Measurements from ENCODE around the gene HERC3.

Gene HERC3

DNA sequence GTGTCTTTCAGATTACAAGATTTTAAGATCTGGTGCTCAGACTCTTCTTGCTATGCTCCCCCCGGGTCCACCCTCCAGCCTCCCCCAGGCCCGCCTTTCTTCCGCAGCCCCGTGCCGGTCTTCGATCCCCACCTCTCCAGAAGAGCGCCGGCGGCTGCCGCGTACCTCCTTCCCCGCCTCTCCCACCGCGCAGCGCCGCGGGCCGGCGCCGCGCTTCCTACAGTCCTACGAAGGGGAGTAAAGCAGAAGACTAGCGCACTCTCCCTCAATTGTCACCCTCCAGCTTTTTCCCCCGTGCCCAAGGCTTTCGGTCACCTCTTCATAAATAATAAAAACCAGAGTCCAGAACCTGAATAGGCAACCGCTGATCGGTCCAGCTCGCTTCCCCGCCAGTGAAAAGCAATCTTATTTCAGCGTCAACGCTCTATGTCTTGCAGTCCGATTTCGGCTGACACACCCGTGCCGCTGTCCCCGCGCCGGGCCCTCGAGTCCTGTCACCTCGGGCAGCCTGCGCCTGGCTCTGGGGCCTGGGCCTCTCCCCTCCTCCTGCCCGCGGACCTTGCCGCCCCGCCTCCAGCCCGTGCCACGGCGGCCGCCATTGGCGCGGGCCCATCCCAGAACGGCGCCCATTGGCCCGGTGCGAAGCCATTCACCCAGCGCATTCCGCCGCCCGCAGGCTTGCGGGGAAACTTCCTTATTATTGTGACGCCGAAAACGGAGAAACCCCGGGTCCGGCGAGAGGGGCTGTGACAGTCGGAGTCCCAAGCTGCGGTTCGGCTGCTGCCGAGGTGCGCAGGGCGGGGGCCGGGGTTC, at the start of gene HERC3:
Gene HERC3 (plus strand): TSS at position 694 of the 813 bp plus-strand sequence. CDS start 13,344 bp downstream, outside the sequence.
- DNase-seq (ENCODE audit: low read depth), result peak; percentile 49

DNA sequence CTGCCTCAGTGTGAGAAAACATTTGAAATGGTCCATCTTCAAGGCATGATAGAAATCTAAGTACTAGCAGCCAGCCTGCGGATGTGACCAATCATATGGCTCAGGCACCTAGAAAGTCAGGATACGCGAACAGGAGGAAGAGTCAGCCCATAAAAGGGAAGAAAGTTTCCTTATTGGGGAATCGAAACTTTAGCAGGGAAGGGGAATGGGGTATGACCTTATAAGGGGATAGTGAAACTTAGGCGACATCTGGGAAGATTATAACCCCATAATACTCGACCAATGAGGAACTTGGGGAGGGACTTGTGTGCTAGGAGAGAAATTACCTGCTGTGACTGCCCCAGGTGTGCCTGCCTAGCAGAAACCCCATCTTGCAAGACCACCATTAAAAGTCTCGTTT, 42.5 kb upstream of the HERC3 start:
- no peak for DNase-seq (ENCODE audit: low read depth)

DNA sequence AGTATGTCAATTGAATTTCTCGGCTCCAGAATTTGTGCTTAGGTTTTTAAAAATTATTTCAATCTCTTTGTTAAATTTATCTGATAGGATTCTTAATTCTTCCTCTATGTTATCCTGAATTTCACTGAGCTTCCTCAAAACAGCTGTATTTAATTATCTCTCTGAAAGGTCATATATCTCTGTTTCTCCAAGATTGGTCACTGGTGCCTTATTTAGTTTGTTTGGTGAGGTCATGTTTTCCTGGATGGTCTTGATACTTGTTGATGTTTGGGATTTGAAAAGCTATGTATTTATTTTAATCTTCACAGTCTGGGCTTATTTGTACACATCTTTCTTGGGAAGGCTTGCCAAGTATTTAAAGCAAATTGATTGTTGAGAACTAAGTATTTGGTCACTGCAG, 24.7 kb upstream of the HERC3 start:
- DNase-seq (ENCODE audit: low read depth), result no peak

DNA sequence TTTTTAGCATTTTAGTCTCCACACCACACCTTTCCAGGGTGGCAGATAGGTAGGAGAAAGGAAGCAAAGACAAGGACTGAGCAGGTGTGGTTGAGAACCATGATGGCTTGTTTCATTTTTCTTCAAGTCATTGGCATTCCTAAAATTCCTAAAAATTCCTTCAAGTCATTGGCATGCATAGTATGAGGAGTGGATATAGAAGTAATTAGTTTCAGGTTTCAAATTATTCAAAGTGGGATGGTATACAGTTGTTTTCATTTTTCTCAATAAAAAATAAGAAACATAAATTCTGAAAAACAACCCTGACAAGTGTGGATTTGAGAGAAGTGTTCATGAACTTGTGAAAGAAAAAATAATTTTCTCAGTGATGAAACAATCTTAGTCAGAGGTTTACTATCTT, 22.3 kb upstream of the HERC3 start:
- no peak for DNase-seq (ENCODE audit: low read depth)

DNA sequence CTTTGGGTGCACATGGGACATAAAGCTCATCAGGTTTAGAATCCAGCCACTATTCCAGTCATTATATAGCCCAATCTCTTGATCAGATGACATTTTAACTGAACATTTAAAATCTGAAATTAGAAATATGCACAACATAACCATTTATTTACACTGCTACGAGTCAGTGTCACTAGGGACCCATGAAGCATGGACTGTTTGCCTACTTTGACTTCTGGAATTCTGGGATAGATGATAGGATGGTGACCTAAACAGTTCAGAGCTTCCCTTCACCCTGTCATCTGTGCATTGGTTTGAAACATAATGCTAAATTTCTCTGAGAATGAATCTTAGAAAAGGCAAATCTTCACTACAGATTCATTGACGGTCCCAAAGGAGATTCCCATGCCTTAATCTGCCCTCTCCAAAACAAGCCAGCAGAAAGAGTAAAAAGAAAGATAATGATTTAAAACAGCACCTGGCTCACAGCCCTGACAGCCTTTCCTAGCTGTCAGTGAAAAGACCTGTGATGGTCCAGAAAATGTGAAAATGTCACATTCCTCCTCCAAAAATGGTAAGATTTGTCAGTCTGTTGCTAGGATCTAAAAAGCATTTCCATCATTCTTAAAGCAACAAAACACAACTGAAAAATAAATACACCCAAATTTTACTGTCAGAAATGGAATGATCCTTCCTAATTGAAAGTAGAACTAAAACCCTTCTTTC, 18.9 kb upstream of the HERC3 start:
- DNase-seq (ENCODE audit: low read depth), result no peak

DNA sequence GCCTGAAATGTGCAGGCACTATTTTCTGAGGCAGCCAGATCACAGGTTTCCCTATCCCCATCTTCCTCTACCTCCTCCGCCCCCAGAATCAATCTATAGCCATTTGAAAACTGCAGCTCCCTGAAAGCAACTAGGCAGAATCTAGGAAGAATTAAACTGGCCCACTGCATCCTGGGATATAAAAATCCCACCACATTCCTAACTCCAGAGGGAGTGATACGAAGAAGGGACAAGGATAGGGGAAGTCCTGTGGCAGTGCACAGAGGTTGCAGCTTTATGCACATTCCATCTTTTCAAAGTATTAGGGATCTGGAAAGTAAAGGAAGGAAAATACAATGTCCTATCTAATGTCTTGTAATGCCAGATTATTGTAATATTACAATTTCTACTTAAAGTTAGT, 18.3 kb upstream of the HERC3 start:
- no peak for DNase-seq (ENCODE audit: low read depth)

DNA sequence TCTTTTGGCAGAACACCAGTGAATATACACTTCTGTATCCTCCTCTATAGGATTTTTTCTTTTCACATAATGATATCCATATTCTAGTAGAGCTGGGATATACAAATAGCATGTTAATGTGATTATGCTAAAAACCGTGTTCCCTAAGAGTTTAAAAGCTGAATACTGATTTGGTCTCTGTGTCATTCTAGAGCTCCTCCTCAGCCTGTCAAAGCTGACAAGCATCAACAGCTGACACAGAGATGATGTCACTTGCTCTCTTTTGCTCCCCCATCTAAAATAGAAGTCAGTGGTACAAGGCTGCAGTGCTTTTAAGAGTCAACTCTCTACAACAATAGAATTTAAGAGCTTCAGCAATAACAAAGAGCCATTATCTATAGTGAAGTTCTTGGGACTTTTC, 17.1 kb upstream of the HERC3 start:
- DNase-seq (ENCODE audit: low read depth), result no peak

DNA sequence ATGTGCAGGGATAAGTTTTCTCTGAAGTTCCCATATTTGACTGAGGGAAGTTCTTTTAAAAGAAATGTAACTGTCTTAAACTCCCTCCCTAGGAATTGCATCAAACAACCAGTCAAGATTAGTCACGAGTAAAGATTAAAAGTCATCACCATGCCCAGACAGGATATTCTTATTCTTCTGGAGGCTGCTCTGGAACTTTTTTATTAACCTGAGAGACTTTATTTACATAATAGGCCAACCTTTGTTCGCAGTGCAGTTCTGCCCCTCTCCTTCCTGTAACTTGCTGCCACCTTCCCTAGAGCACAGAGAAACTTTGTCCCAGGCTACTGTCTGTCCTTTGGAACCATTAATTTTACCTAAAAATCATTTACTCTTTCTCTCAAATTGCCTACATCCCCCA, 9.8 kb upstream of the HERC3 start:
- DNase-seq (ENCODE audit: low read depth), result no peak

DNA sequence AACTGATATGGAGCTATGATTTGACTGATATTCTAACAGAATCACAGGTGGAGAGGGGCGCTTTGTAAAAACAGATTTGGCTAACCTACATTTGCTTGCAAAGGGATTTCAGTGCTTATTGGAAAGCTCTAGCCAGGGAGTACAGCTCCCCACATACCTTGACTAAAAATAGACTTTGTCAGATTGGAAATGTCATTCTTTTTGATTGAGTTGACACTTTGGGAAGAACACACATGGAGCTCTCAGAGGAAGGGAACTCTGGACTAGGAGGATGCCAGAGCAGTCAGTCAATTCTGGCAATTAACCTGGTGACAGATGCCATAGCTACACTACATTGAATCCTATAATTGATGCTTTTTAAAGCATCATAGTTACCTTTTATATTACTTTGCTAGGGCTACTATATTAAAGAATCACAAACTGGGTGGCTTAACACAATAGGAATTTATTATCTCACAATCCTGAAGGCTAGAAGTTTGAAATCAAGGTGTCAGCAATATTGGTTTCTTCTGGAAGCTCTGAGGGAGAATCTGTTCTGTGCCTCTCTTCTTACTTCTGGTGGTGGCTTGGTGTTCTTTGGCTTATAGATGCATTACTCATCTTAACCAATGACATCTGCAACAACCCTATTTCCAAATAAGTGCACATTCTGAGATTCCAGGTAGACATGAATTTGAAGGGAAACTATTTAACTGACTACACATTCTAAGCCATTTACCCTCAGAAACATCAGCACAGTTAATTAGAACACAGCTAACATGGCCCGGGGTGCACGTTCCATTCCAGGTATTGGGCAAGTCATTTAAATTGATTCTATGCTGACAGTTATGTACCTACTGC, 8.4 kb upstream of the HERC3 start:
- no peak for DNase-seq (ENCODE audit: low read depth)

DNA sequence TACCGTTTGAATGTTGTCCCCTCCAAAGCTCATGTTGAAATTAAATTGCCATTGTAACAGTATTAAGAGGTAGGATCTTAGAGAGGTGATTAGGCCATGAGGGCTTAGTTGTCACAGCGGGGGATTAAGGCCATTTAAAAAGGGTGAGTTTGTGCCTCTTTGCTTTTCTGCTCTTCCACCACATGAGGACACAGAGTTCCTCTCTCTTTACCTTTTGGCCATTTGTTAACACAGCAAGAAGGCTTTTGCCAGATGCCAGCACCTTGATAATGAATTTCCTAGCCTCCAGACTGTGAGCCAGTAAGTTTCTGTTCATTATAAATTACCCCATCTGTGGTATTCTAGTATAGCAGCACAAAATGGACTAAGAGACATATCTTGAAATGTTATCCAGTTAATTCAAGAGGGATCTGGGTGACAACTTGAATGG, 7.8 kb upstream of the HERC3 start:
- DNase-seq (ENCODE audit: low read depth), result no peak

DNA sequence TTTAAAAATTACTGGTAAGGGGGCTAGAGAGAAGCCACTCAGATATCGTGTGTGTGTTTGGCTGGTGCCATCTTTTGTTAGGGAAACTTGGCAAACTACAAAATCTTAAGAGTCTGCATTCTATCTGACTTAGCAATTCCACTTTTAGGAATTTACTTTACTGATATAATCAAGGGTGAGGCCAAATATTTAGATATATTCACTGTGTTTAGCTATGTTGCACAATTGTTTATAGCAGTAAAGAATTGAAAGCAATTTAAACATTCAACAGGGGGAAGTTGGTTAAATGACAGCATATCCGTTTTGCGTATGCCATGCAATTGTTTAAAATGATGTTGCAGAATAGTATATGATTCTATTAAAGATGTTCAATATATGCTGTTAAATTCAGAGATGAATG, 6.4 kb upstream of the HERC3 start:
- DNase-seq (ENCODE audit: low read depth), result no peak

DNA sequence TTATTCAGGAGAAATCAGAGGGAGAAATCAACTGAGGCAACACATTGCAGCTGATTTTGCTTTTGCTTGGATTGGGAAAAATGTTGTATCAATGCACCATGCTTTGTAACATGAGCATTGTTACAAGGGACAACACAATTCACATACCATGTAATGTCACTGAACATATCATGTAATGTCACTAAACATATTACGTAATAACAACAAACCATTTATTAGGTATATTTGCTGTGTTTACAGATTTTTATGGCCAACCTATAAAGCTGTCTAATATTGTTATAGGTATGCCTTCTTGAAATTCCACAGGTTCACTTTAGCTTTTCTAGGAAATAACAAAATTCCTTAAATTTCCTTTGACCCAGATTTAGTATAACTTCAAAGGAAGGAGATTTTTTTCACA, 5.0 kb upstream of the HERC3 start:
- no peak for DNase-seq (ENCODE audit: low read depth)

DNA sequence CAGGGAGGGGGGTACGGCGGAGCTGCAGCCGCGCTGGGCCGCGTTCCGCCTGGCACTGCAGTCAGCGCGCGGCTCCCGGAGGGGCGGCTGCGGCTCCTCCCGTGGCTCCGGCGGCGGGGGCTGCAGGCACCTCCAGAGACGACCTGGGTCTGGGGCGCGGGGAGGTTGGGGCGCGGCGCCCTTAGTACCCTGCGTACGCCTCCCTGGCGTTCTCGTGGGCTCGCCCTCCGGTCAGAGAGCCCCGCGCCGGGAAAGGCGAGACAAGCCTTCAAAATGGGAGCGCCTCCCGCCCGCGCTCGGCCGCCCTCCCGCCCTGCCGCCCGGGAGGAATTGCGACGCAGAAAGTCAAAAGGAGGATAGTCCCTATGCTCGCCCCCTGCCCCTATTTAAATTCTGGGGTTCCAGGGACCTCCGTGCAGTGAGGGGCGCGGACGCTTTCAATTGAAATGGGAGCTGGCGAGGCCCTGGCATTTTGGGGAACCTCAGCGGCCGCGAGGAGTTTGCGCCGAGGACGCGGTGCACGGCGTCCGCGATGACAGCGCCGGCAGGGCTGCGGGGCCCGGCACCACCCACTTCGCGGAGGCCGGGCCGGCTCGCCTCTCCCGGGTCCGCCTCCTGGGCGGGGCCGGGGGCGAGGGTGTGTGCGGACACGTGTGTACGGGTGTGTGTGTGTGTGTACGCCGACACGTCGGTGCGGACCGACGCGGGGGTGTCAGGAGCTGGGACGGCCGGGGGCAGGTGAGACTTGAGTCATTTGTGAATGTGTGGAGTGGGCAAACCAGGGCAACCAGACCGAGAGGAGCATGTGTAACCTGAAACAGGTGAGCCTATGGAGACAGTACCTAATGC, 544 bp downstream of the HERC3 start:
- no peak for DNase-seq (ENCODE audit: low read depth)

DNA sequence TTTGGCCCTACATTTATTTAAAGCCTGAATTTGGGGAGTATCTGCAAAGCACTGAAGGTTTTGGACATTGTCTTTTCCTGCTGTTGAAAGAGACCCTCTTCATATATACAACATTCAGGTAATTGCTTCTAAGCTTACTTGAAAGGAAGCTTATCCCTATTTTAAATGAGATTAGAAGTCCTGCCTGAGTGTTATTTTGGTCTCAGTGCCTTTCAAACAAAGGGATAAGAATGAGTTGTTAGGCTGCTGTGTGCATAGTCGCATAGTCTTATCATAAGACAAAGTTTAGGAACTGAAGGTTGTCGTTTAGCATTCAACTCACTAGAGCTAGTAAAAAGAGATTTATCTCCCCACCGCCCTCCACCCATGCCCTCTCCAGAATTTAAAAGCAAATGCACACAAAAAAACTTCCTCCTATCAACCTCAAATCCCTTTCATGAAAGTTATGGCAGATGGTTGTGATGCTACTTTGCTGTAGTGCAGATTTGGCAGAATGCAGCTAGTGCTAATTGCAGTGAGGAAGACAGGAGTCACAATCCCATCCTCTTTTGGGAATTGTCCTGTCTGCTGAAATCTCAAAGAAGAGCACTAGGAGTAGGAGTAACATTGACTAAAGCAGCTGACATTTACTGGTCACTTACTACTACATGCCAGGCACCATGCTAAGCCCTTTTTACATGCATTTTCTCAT, 5.8 kb downstream of the HERC3 start:
- no peak for DNase-seq (ENCODE audit: low read depth)

DNA sequence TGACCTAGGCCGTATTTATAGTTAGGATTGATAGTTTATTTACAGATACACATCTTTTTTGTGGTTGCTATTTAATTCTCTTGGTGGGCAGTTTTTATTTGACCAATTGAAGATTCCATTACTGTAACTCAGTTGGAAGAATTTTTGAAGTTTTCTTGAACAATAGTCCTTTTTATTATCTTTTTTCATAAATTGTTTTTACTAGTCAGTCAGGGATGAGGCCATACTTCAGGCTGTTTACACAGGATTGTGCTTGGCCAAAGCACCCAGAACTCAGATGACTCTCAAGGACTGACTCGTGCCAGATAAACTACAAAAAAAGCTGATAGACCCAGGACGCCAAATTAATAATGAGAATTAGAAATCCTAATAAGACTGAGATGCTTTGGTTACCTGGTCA, 7.0 kb downstream of the HERC3 start:
- no peak for DNase-seq (ENCODE audit: low read depth)

DNA sequence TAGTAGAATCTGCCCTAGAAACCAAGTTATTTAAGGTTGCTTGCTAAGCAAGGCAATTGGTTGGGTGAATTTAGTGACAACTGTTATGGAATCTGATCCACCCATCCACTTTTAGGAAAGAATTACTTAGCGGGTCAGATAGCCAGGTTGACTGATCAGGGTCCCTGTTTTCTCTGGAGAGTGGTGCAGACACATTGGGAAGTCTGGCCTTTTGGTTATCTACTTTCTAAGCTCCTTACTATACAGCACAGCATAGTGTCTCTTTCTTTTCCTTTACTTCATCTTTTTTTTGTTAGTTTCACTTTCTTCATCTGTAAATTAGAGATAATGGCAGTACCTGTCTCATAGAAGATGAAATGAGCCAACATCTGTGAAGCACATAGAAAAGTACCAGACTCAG, 7.4 kb downstream of the HERC3 start:
- DNase-seq (ENCODE audit: low read depth), result no peak

DNA sequence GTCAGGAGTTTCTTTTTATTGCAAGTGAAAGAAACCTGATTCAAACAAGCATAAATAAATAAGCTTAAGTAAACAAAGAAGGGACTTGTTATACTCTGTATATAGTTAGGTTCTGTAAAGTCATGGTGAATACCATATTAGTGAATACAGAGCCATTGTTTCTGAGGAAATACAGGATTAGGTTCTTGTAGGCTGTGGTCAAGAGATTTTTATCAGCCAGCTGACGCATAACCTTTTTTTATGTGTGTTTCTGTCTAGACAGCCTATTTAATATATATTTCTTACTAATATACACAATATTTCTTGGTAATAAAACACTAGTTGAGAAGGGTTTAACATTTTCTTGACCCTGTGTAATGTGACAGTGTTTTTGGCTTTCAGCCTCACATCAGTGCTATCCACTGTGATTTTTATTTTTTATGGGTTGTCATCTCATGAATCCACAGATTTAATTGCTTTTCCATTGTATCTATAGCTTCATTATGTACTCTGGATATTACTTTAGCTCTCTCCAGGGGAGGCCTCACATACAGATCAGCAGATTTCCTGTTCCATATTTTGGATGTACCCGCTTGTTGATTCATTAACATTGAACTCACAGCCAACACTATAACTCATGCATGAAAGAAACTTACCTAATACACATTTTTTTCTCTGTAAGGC, 8.0 kb downstream of the HERC3 start:
- no peak for DNase-seq (ENCODE audit: low read depth)

DNA sequence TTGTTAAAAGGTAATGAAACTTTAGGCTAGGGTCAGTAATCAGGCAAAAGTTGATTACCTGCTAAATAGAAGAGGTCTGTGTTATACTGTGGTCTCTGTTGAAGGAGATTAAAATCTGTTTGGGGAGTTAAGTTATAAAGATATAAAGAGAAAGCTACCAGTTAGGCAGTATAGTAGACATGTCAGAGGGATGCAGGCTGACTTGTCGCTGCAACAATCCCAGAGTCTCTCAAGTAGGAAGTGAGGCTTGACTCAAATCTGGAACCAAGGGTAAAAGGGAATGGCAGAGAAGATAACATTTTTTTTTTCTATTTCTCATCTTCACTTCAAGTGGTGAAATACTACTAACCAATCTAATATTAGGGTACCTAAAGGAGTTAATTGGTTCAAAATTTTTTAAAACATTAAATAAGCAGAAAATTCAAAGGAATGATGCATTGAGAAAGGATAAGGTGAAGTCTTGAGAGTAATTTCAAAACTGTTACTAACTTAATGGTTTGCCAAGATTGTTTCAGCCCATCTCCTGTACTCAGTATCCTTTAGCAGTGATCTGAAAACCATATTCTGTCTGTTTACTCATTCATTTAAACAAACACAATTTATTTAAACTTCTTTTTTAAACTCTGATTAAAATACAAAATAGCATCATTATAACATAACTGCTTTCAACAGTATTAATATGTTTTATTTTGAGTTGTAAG, 12.8 kb downstream of the HERC3 start:
- DNase-seq (ENCODE audit: low read depth), result no peak

DNA sequence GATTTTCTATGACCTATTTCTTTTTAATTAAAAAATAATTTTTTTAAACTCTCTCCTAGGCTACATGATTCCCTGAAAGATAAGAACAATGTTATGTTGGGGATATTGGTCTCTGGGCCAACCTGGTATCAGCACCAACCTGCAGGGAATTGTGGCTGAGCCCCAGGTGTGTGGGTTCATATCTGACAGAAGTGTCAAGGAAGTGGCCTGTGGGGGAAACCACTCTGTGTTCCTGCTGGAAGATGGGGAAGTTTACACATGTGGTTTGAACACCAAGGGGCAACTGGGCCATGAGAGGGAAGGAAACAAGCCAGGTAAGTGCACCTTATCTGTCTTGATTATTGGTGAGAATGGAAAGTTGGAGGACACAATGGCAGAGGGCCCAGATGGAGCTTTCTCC, 13.5 kb downstream of the HERC3 start:
- DNase-seq (ENCODE audit: low read depth), result no peak

DNA sequence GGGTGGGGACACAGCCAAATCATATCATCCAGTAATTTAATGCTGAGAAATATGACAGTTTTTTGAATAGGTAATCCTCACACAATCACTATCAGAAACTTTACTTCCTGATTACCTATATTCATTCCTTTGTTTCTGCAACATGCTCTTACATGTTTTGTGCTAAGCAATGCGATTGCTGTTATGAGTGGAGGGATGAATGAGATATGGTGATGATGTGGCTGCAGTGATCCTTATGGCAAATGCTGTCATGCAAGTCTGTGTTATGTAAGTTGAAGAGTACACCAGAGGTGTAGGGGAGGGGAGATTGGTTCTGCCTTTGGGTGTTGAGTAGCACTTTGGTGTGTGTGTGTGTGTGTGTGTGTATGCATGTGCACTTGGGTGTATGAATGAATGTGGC, 14.6 kb downstream of the HERC3 start:
- DNase-seq (ENCODE audit: low read depth), result no peak

Data from HS-5 (cell line).